Stimulated activated CD8-positive, alpha-beta memory T cell treated with anti-CD3 and anti-CD28 coated beads, Interleukin-7, amount 100 ng/mL, for 1 hour (primary cell): Measurements from ENCODE around the gene TIFAB.

Experiments
- DNase-seq, 2 donors: peaks; one replicate each; pipeline ENCODE4 v3.0.0-alpha.2; 2020; ENCODE audit warnings: low read depth in 2 of 2

The TIFAB gene

GRCh38 chr5:135481909-135482311 is 29.8 kb upstream of the TIFAB start:
- DNase-seq, result no peak

GRCh38 chr5:135481387-135481786 is 29.2 kb upstream of the TIFAB start:
- no peak for DNase-seq

- DNase-seq, result no peak
Observed at GRCh38 chr5:135480511-135480910, 28.4 kb upstream of the TIFAB start.

GRCh38 chr5:135478938-135479337 is 26.8 kb upstream of the TIFAB start:
- no peak for DNase-seq

- DNase-seq, result no peak
Observed at GRCh38 chr5:135477613-135478066, 25.5 kb upstream of the TIFAB start.

- DNase-seq, result no peak
Observed at GRCh38 chr5:135476615-135477581, 24.7 kb upstream of the TIFAB start.

- DNase-seq, result no peak
Observed at GRCh38 chr5:135473956-135474670, 22.0 kb upstream of the TIFAB start.

GRCh38 chr5:135472141-135472540 is 20.0 kb upstream of the TIFAB start:
- DNase-seq, result no peak

- DNase-seq, result no peak
Observed at GRCh38 chr5:135471726-135472125, 19.6 kb upstream of the TIFAB start.

- no peak for DNase-seq
Observed at GRCh38 chr5:135469911-135470310, 17.8 kb upstream of the TIFAB start.

GRCh38 chr5:135468541-135468940 is 16.4 kb upstream of the TIFAB start:
- DNase-seq, result no peak

GRCh38 chr5:135467871-135468485 is 15.8 kb upstream of the TIFAB start:
- no peak for DNase-seq

GRCh38 chr5:135467051-135467625 is 15.0 kb upstream of the TIFAB start:
- DNase-seq, result no peak

- DNase-seq, result peak; percentile 26 to 46
Observed at GRCh38 chr5:135466178-135467050, 14.3 kb upstream of the TIFAB start.

- no peak for DNase-seq
Observed at GRCh38 chr5:135465391-135466122, 13.4 kb upstream of the TIFAB start.

GRCh38 chr5:135462304-135462703 is 10.2 kb upstream of the TIFAB start:
- DNase-seq, result no peak

- no peak for DNase-seq
Observed at GRCh38 chr5:135461481-135462151, 9.5 kb upstream of the TIFAB start.

- DNase-seq, result no peak
Observed at GRCh38 chr5:135460246-135461033, 8.3 kb upstream of the TIFAB start.

GRCh38 chr5:135458921-135459331 is 6.8 kb upstream of the TIFAB start:
- DNase-seq, result no peak
